DOHH2 (cell line): ENCODE measurements around the gene MSX1.

Source experiments
- H3F3A ChIP-seq: fragments of 200-600 bp; sonication (generic), shearing (Covaris generic); 2 replicates; pipeline ENCODE4 v1.6.0; 2016; ENCODE audit warnings: antibody characterized with exemption, mild to moderate bottlenecking; ENCODE audit not compliant: control insufficient read depth, insufficient read depth
- H3K27ac ChIP-seq: fragments of 200-600 bp; sonication (generic); 2 replicates; pipeline ENCODE4 v1.5.1; 2014; ENCODE audit warnings: low read depth, mild to moderate bottlenecking, low read length, moderate library complexity
- H3K27me3 ChIP-seq: fragments of 200-600 bp; sonication (generic); 2 replicates; pipeline ENCODE4 v1.6.1; 2014; ENCODE audit warnings: mild to moderate bottlenecking, low read length, mixed read lengths; ENCODE audit not compliant: control insufficient read depth
- H3K36me3 ChIP-seq: fragments of 200-600 bp; sonication (generic); 2 replicates; pipeline ENCODE4 v1.6.1; 2014; ENCODE audit warnings: mild to moderate bottlenecking, low read length, moderate library complexity, mixed read lengths; ENCODE audit not compliant: control insufficient read depth
- H3K4me1 ChIP-seq: fragments of 200-600 bp; sonication (generic); 2 replicates; pipeline ENCODE4 v1.6.1; 2014; ENCODE audit warnings: mild to moderate bottlenecking, low read length, mixed read lengths; ENCODE audit not compliant: control insufficient read depth
- H3K4me2 ChIP-seq: fragments of 200-600 bp; sonication (generic); 2 replicates; pipeline ENCODE4 v1.6.0; 2014; ENCODE audit warnings: mild to moderate bottlenecking, low read length, moderate library complexity
- H3K4me3 ChIP-seq: fragments of 200-600 bp; sonication (generic); 2 replicates; pipeline ENCODE4 v1.5.1; 2014; ENCODE audit warnings: mild to moderate bottlenecking, low read length, mixed read lengths
- H3K79me2 ChIP-seq: fragments of 200-600 bp; sonication (generic); 2 replicates; pipeline ENCODE4 v1.6.1; 2014; ENCODE audit warnings: mild to moderate bottlenecking, low read length, mixed read lengths; ENCODE audit not compliant: control insufficient read depth
- H3K9me2 ChIP-seq: fragments of 200-600 bp; sonication (generic); replicated peaks from 2 replicates; pipeline ENCODE4 v1.6.1; 2014; ENCODE audit warnings: mild to moderate bottlenecking, low read length, mixed read lengths; ENCODE audit not compliant: control insufficient read depth
- H3K9me3 ChIP-seq: fragments of 200-600 bp; sonication (generic); 2 replicates; pipeline ENCODE4 v1.6.1; 2014; ENCODE audit warnings: antibody characterized with exemption, low read length, mixed read lengths; ENCODE audit not compliant: control insufficient read depth, insufficient read depth
- H4K20me1 ChIP-seq: fragments of 200-600 bp; sonication (generic); 2 replicates; pipeline ENCODE4 v1.6.0; 2014; ENCODE audit warnings: low read depth, mild to moderate bottlenecking, antibody characterized with exemption, low read length, moderate library complexity; ENCODE audit not compliant: control insufficient read depth, insufficient read depth
- CTCF ChIP-seq: fragments of 200-600 bp; sonication (generic); IDR thresholded peaks from one replicate; pipeline ENCODE4 v1.5.1; 2014; ENCODE audit warnings: antibody characterized with exemption, mild to moderate bottlenecking, low read depth, low read length; ENCODE audit not compliant: poor library complexity, severe bottlenecking
- EZH2phosphoT487 ChIP-seq: fragments of 200-600 bp; sonication (generic); IDR thresholded peaks from 2 replicates; pipeline ENCODE4 v1.6.1; 2017; ENCODE audit warnings: borderline replicate concordance, mild to moderate bottlenecking, antibody characterized with exemption, low read length, moderate library complexity, mixed read lengths

The MSX1 gene

GRCh38 chr4:4866866-4867374 is 7.5 kb downstream of the MSX1 start:
- Histone ChIP-seq H3K36me3 (peaks cover 14% of the 10 kb centered on the region), H4K20me1 (no peaks in the 10 kb centered on the region), H3K9me3 (no peaks in the 10 kb centered on the region), H3F3A (no peaks in the 10 kb centered on the region), H3K9me2 (no peaks in the 10 kb centered on the region), H3K79me2 (peaks cover 2% of the 10 kb centered on the region; the same call in 1 of the 2 replicates), H3K27me3 (peaks cover 54% of the 10 kb centered on the region), H3K4me2 (no peak overlapping the region), H3K4me1 (no peaks in the 10 kb centered on the region), H3K27ac (no peak overlapping the region), H3K4me3 (no peak overlapping the region)
- TF ChIP-seq EZH2phosphoT487 (no peak), CTCF (no peak)

- H3K9me3 ChIP-seq = no peaks in the 10 kb centered on the region
- H3K36me3 ChIP-seq = peaks cover 8% of the 10 kb centered on the region
- no peak overlapping the region for H3K27ac ChIP-seq
- H3K27me3 ChIP-seq = peaks cover 59% of the 10 kb centered on the region
- H3K4me1 ChIP-seq = no peaks in the 10 kb centered on the region
- H4K20me1 ChIP-seq = no peaks in the 10 kb centered on the region
- no peak overlapping the region for H3K4me2 ChIP-seq
- TF ChIP-seq EZH2phosphoT487 (no peak), CTCF (no peak)
- H3K9me2 ChIP-seq = no peaks in the 10 kb centered on the region
- H3K79me2 ChIP-seq = no peaks in the 10 kb centered on the region
- H3K4me3 ChIP-seq = no peak overlapping the region
- H3F3A ChIP-seq = no peaks in the 10 kb centered on the region
Measured at GRCh38 chr4:4867375-4868039, 8.0 kb downstream of the MSX1 start.

GRCh38 chr4:4868040-4868757 is 8.7 kb downstream of the MSX1 start:
- H3K4me1 ChIP-seq = no peaks in the 10 kb centered on the region
- no peak overlapping the region for H3K4me2 ChIP-seq
- no peaks in the 10 kb centered on the region for H3K79me2 ChIP-seq
- H4K20me1 ChIP-seq = no peaks in the 10 kb centered on the region
- no peaks in the 10 kb centered on the region for H3K9me2 ChIP-seq
- no peak overlapping the region for H3K4me3 ChIP-seq
- H3K36me3 ChIP-seq = peaks cover under 1% of the 10 kb centered on the region
- no peak overlapping the region for H3K27ac ChIP-seq
- no peak for TF ChIP-seq EZH2phosphoT487
- no peak for TF ChIP-seq CTCF
- H3K9me3 ChIP-seq = no peaks in the 10 kb centered on the region
- H3K27me3 ChIP-seq = peaks cover 66% of the 10 kb centered on the region
- no peaks in the 10 kb centered on the region for H3F3A ChIP-seq
